ENCODE measurements around the gene SLC19A2. TPM values are rescaled to one million over a fixed set of nuclear protein-coding genes. Genes with fewer than 3 reads are reported as not detected.

SLC19A2 gene
- total and polyA plus RNA-seq, 2 of the 13 experiments (the other 11 are each of a cell fraction or from before 2014, with no cell fraction given), result 30.4 to 56.0 TPM

DNA sequence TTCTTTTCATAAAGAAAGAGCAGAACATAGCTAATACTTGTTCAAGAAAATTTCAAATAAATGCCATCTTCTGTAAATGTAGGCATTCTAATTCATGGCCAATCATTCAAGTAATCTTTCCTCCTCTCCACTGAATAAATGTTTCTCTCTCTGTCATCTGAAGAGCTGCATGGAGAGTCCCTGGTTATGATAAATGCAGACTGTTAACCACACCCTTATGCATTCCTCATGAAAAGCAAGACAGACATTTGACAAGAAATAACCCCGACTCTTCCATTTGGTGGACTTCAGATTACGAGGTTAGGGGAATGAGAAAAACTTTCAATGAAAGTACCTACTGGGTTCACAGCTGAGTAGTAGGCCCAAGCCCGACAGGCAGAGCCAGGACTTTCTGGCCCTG is 44.7 kb upstream of the SLC19A2 start:
- TF ChIP-seq ZFAT (CRISPR knock-in tag; conservative IDR thresholded peaks at IDR 0.05) (no peak), DNMT1 (CRISPR knock-in tag; IDR thresholded peaks at IDR 0.05) (no peak)
- WGBS (ENCODE audit: low lambda C conversion rate), result 80% methylated on average over 3 of the region's 3 CpGs
- H3K4me2 ChIP-seq (ENCODE audit: low read depth, low read length), result no peak overlapping the region
- in situ Hi-C loops (cut with HindIII; ENCODE audit: extremely low pct_ligation_motif_present, low pct_unique_long_range_greater_than_20kb), result no loop called here
- POLR2A ChIA-PET, result no interaction called here
- H4K20me1 ChIP-seq (ENCODE audit: insufficient read depth, low read length), result no peaks in the 10 kb centered on the region; the same call in 1 of the 2 replicates
- no peak overlapping the region for H3K4me3 ChIP-seq (replicated peaks in 1 of 3; ENCODE audit: insufficient read depth in 1 of 3, low read depth in 2 of 3, low read length in 3 of 3)
- H3K27ac ChIP-seq (ENCODE audit: extremely low read length, insufficient read depth, low read length), result no peak overlapping the region
- DNase-seq (ENCODE audit: low spot score), result no peak
- ATAC-seq, result no peak
- H3K4me1 ChIP-seq (ENCODE audit: insufficient read depth, low read length), result no peaks in the 10 kb centered on the region
- no peaks in the 10 kb centered on the region for H3K27me3 ChIP-seq (ENCODE audit: control insufficient read depth in 1 of 2, insufficient read depth in 2 of 2, low read length in 2 of 2)
- H2AFZ ChIP-seq (ENCODE audit: low read length), result no peak overlapping the region
- no peak overlapping the region for H3K9ac ChIP-seq (ENCODE audit: insufficient read depth, low read depth, low read length)
- H3K79me2 ChIP-seq (ENCODE audit: insufficient read depth, low read length), result no peaks in the 10 kb centered on the region
- no peak for FAIRE-seq
- no peaks in the 10 kb centered on the region for H3K9me3 ChIP-seq (ENCODE audit: low read length)
- CTCF ChIA-PET (ENCODE audit: low intra/inter-chr PET ratio, low total read pairs), result no interaction called here
- no TSS peak for BruUV-seq (replicated peaks)
- intact Hi-C loops (cut with micrococcal nuclease; ENCODE audit: unreplicated experiment), result no loop called here
- H3K36me3 ChIP-seq (replicated peaks in 1 of 2; ENCODE audit: control insufficient read depth in 1 of 2, insufficient read depth in 2 of 2, low read length in 2 of 2), result peaks cover 14 to 68% of the 10 kb centered on the region in 2 experiments

DNA sequence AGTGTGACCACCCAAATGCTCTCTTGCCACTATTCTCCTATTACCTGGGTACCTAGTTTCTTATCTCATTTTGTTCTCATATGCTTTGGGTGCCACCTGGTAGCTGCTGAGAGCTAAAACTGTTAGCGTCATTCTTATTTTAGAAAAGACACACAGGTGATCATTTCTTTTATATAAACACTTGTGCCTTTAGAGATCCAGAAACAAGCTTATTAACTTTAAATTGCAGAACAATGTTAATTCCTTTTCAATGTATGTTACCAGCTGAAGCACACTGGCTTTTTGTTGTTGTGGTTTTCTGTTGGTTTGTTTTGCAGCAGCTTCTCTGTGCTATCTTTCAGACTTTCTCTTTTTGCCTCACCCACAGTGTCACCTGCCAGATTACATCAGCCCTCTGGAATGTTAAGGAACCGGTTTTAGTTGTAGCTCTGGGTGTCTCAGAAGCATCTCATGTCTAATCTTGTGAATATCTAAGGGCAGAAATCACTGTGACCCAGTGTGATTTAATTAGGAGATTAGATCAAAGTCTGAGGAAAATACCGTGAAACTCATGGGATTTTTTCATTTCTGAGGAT is 43.4 kb upstream of the SLC19A2 start:
- H3K9ac ChIP-seq (ENCODE audit: insufficient read depth, low read depth, low read length), result no peak overlapping the region
- 92% methylated on average over 3 of the region's 3 CpGs for WGBS (ENCODE audit: low lambda C conversion rate)
- no peaks in the 10 kb centered on the region for H3K27me3 ChIP-seq (ENCODE audit: control insufficient read depth in 1 of 2, insufficient read depth in 2 of 2, low read length in 2 of 2)
- H2AFZ ChIP-seq (ENCODE audit: low read length), result no peak overlapping the region
- no peaks in the 10 kb centered on the region; the same call in 1 of the 2 replicates for H4K20me1 ChIP-seq (ENCODE audit: insufficient read depth, low read length)
- POLR2A ChIA-PET, result no interaction called here
- DNase-seq (ENCODE audit: low spot score) (no peak), ATAC-seq (no peak), FAIRE-seq (no peak)
- intact Hi-C loops (cut with micrococcal nuclease; ENCODE audit: unreplicated experiment) (no loop called here), in situ Hi-C loops (cut with HindIII; ENCODE audit: extremely low pct_ligation_motif_present, low pct_unique_long_range_greater_than_20kb) (no loop called here)
- no peaks in the 10 kb centered on the region for H3K9me3 ChIP-seq (ENCODE audit: low read length)
- peaks cover 15 to 73% of the 10 kb centered on the region in 2 experiments for H3K36me3 ChIP-seq (replicated peaks in 1 of 2; ENCODE audit: control insufficient read depth in 1 of 2, insufficient read depth in 2 of 2, low read length in 2 of 2)
- H3K4me1 ChIP-seq (ENCODE audit: insufficient read depth, low read length), result peaks cover 6% of the 10 kb centered on the region
- no peak overlapping the region for H3K4me3 ChIP-seq (replicated peaks in 1 of 3; ENCODE audit: insufficient read depth in 1 of 3, low read depth in 2 of 3, low read length in 3 of 3)
- no peaks in the 10 kb centered on the region for H3K79me2 ChIP-seq (ENCODE audit: insufficient read depth, low read length)
- no TSS peak for BruUV-seq (replicated peaks)
- TF ChIP-seq TBP (CRISPR knock-in tag; IDR thresholded peaks at IDR 0.05) (no peak), EP300 (IDR thresholded peaks at IDR 0.05; ENCODE audit: low read depth in 2 of 2, low read length in 2 of 2) (no peak), EP300 (CRISPR knock-in tag; IDR thresholded peaks at IDR 0.05; ENCODE audit: borderline replicate concordance) (no peak), BRCA1 (CRISPR knock-in tag; IDR thresholded peaks at IDR 0.05) (no peak)
- TF ChIP-seq, protein P1, sequence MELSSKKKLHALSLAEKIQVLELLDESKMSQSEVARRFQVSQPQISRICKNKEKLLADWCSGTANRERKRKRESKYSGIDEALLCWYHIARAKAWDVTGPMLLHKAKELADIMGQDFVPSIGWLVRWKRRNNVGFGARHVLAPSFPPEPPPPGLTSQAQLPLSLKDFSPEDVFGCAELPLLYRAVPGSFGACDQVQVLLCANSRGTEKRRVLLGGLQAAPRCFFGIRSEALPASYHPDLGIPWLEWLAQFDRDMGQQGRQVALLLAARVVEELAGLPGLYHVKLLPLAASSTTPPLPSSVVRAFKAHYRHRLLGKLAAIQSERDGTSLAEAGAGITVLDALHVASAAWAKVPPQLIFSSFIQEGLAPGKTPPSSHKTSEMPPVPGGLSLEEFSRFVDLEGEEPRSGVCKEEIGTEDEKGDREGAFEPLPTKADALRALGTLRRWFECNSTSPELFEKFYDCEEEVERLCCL (CRISPR knock-in tag; IDR thresholded peaks at IDR 0.05; ENCODE audit: borderline replicate concordance), result no peak
- TF ChIP-seq, protein P2, sequence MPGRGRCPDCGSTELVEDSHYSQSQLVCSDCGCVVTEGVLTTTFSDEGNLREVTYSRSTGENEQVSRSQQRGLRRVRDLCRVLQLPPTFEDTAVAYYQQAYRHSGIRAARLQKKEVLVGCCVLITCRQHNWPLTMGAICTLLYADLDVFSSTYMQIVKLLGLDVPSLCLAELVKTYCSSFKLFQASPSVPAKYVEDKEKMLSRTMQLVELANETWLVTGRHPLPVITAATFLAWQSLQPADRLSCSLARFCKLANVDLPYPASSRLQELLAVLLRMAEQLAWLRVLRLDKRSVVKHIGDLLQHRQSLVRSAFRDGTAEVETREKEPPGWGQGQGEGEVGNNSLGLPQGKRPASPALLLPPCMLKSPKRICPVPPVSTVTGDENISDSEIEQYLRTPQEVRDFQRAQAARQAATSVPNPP (CRISPR knock-in tag; IDR thresholded peaks at IDR 0.05), result no peak
- no peak overlapping the region for H3K27ac ChIP-seq (ENCODE audit: extremely low read length, insufficient read depth, low read length)
- no peak overlapping the region for H3K4me2 ChIP-seq (ENCODE audit: low read depth, low read length)
- CTCF ChIA-PET (ENCODE audit: low intra/inter-chr PET ratio, low total read pairs), result no interaction called here

Data from HepG2 (cell line).